Stimulated activated naive CD8-positive, alpha-beta T cell treated with anti-CD3 and anti-CD28 coated beads, Interleukin-15, Interleukin-2, amounts not matched to agents 100 U/mL and 50 U/mL, for 24 hours (primary cell): ENCODE measurements around the gene ST8SIA2.

Experiments
- ATAC-seq: fragments of 150-1000 bp; cut with Tn5 transposase; one replicate; pipeline ENCODE4 v1.10.0; 2021
- DNase-seq: peaks from one replicate; pipeline ENCODE4 v3.0.0; 2021

The ST8SIA2 gene, protein sequence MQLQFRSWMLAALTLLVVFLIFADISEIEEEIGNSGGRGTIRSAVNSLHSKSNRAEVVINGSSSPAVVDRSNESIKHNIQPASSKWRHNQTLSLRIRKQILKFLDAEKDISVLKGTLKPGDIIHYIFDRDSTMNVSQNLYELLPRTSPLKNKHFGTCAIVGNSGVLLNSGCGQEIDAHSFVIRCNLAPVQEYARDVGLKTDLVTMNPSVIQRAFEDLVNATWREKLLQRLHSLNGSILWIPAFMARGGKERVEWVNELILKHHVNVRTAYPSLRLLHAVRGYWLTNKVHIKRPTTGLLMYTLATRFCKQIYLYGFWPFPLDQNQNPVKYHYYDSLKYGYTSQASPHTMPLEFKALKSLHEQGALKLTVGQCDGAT

DNA sequence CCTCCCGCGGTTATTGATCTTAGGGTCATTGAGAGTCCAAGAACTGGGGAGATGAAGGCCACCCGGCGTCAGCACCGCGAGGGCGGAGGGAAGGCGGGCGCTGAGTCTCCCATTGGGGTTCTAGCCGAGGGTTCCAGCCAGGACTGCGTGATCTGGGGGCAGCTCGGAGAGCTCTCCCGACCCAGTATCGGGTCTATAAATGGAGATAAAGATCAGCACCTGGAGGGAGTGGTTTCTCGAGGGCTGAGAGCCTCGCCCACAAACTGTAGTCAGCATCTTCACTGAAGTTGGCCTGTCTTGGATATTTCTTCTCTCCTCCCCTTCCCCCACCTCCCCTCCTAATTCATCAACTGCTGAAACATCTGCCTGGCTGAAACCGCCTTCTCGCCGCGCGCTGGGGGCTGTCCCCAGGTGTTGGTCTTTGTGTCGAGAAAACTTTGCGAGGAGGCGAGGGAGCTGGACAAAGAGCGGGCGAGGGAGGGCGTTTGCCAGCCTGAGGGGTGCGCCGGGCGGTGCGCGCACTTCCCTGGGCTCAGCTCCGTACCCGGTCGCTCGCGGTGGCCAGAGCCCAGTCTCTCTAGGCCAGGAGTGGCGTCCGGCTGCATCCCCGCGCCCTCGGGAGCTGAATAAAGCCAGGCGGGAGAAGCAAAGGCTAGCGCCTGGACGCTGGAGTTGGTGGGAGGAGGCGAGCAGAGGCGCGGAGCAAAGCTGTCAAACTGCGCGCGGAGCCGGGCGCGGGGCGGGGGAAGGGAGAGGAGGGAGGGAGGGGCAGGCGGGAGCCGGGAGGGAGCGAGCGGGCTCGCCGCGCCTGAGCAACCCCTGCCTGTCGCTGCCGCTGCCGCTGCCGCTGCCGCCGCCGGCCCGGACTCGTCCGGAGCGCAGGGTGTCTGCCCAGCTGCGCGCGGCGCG is at the start of gene ST8SIA2:
ST8SIA2 (plus strand) TSS at position 811 of the 909 bp plus-strand sequence. CDS start 184 bp downstream, outside the sequence.
- DNase-seq, result peak; percentile 14
- ATAC-seq, result no peak

DNA sequence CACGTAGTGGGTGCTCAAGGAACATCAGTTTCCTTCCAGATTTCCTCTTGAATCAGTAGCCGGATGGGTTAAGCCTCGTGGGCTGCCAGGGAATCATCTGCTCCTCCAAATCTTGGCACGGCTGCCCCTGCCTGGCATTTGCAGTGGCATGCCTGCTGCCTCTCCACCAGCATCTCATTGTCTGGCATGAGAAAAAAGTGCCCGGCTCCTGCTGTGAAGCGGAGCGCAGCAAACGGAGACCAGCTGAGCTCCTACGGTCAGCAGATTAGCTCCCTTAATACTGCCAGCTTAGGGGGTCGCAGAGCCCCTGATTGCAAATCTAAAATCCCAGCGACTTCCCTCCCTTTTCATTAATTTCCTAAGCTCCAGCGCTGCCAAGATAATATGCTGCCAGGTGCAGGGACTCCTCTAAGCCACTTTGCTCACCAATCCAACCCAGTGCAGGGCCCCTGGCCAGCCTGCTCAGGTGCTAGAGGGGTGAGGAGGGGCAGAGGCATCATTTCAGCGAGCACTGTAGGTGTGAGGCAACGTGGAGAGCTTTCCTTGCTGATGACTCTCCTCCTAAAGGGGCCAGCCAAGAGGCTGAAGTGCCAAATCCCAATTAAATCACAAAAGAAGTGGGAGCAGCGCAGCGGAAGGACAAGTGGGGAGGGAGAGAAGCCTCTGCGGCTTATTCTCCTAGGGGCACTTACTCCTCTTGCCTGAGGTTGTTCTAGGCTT is 49.6 kb upstream of the ST8SIA2 start:
- ATAC-seq, result no peak
- DNase-seq, result no peak

DNA sequence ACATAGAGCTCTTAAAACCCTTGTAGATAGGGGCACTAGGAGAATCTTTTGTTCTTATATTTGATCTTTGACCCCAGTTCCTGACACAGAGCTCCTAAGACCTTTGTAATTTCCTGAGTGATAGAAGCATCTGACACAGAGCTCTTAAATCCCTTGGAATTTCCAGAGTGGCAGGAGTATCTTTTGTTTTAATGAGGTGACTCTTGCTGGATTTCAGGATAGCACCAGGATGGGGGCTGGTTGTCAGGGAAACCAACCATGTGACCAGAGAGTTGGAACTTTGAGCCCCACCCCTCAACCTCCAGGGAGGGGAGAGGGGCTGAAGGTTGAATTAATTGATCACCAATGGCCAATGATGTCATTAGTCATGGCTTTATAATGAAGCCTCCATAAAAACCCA is 47.6 kb upstream of the ST8SIA2 start:
- ATAC-seq (no peak), DNase-seq (no peak)

DNA sequence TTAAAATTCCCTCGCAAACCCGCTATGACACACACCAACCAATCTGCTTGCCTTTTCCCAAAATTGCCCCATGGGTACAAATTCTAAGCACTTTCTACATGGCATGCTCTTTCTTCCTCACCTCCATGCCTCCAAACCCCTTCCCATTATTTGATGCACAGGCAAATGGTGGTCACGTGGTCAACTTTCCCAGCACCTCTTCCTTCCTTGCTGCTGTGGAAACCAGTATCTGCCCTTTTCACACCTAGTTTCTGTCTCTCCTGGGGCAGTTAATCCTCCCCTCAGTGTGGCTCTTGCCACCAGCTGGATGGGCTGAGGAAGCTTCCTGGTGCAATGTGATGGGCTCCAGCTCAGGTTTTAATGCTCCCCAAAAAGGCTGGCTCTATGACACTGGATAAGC is 38.4 kb upstream of the ST8SIA2 start:
- no peak for DNase-seq
- no peak for ATAC-seq

DNA sequence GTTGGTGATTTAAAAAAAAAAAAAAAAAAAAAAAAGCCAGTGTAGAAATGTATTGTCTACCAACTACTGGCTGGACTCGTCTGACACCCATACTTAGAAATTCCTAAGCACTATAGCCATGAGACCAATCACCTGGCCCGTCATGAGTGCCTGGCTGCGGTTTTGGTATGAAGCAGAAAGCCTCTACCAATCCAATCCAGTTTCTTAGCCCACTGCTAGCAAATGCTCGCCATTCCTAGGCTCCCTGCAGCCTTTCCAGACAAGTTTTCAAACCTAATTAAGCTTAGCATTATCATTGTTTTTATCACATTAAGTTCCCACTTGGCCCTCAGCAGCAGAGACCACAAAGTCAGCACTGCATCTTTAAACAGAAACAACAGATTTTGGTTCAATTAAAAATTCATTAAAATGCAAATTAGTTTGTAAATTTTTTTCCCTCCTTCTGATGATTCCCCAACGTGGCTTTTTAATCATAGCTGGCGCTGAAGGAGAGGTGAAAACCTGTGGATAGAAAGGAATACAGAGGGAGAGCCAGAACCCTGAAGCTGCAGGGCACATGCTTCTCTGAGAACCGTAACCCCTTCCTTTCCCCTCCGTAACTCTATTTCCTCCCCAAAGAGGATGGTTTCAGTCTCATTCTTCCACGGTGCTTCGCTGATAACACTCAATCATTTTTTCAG is 32.2 kb upstream of the ST8SIA2 start:
- DNase-seq (no peak), ATAC-seq (no peak)

DNA sequence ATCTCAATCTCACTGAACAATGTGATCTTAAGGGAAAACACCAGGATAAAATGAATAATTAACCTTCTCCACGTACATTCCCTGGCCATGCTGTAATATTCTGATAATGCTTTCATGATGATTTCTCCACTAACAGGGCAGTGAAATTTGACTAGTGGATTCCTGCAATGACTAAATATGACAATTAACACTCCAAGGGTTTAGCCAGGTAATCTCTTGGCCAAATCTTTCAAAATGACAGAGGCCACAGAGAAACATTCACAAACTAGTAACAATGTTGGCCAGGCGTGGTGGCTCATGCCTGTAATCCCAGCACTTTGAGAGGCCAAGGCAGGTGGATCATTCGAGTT is 31.7 kb upstream of the ST8SIA2 start:
- DNase-seq (no peak), ATAC-seq (no peak)

DNA sequence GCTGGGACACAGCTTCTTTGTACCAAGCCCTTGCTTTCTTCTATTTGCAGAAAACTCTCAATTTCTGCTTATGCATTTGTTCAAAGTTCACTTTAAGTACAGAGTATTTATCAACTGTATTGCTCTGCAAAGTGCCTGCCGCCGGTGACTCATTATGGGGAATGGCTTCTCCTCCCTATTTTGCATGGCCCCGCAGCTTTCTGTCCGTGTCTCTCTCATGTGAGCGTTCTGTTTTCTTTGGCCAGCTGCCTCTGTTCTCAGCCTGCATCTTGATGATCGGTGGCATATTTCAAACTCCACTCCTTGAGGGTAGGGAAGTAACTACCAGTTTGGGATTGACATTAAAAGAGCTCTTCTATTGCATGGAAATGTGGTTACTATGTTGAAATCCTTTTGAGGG is 28.6 kb upstream of the ST8SIA2 start:
- DNase-seq, result no peak

DNA sequence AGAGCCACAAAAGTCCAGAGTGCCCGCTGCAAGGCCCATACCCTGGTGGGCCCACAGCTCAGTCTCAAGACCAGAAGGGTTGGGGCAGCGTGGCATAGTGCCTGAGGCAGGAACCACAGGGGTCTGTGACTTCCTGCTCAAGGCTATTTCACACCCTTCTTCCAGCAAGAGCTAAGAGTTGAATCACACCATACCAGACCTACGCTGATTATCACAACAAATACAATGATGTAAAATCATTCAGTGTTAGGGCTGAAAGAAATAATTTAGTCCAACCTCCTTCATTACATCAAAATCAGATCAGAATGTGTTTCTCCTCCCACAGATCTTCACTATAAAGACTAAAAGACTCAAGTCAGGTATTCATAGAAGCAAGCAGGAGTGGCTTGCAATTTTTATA is 27.8 kb upstream of the ST8SIA2 start:
- ATAC-seq (no peak), DNase-seq (no peak)

More for the DNA sequence above, 28.6 kb upstream of the ST8SIA2 start:
- no peak for ATAC-seq

DNA sequence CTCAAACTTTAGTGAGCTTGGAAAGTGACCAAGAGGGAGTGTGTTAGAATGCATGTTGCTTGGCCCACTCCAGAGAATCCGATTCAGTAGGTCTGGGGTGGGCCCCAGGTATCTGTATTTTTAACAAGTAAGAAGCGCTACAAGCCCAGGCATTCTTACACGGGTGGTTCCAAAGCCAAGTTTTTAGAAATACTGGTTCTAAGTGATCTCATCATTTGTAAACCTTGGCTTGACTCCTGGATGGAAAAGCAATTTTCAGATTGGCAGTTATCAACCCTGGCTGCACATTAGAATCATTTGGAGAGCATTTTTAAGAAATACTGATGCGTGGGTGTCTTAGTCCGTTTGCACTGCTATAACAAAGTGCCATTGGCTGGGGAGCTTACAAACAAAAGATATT is 27.3 kb upstream of the ST8SIA2 start:
- no peak for ATAC-seq
- DNase-seq, result no peak

DNA sequence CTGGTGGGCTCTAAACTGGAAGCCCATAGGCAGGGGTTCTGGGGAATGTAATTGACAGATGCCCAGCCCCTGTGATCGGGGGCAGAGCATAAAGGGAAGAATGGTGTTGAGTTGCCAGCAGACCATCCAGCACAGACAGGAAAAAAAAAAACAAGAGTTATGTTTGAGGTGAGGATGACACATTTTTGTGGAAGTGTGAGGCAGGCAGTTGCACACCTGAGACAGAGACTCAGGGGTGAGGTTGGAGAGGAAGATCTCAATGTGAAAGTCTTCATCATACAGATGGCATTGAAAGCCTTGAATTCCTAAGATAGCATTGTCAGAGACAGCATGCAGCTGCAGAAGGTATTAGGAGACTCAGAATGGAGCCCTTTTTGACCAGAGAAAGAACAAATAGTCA is 18.6 kb upstream of the ST8SIA2 start:
- ATAC-seq (no peak), DNase-seq (no peak)

DNA sequence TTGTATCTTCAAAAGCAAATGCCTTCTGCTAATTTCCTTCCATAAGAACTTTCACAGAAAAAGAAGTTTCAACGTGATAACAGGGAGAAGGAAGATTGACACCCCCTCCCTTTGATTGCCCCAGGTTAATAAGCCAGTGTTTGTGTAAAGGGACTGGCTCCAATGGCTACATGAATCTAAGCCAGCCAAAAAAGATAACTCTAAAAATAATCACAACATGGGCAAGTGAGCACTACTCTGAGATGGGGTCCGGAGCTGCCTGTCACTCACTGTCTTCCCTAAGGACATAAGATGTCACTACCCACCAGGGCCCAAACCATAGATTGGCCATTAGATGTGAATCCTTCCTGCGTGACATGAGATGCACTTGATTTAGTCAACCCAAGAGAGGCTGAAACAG is 17.6 kb upstream of the ST8SIA2 start:
- ATAC-seq, result no peak
- no peak for DNase-seq

DNA sequence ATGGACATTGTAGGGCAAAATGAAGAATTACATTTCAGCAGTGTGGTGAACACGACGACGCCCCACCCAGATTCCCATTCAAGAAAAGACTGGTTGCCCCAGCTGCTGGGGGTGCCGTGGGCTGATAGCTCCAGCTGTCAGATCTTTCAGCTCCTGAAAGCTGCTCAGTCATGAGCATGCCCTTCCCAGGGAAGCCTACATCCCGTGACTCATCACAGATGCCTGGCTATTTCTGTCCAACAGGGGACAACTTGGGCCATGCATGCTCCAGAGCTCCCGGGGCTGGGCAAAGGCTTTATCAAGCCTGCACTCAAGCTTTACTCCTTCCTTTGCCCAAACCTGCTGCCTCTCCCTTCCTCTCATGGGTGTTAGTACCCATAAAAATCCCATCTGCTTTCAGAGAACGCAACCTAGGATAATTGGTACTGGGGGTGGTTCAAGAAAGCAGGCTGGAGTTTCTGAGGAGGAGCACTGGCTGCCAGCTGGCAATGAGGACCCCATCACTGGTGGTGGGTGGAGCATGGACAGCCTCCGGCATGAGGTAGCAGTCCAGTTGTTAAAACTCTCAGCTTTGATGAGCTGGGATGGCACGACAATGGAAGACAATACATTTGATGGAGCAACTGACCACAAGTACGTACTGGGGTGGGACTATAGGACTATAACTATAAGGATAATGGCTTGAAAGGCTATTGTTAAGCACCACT is 16.4 kb upstream of the ST8SIA2 start:
- ATAC-seq (no peak), DNase-seq (no peak)

DNA sequence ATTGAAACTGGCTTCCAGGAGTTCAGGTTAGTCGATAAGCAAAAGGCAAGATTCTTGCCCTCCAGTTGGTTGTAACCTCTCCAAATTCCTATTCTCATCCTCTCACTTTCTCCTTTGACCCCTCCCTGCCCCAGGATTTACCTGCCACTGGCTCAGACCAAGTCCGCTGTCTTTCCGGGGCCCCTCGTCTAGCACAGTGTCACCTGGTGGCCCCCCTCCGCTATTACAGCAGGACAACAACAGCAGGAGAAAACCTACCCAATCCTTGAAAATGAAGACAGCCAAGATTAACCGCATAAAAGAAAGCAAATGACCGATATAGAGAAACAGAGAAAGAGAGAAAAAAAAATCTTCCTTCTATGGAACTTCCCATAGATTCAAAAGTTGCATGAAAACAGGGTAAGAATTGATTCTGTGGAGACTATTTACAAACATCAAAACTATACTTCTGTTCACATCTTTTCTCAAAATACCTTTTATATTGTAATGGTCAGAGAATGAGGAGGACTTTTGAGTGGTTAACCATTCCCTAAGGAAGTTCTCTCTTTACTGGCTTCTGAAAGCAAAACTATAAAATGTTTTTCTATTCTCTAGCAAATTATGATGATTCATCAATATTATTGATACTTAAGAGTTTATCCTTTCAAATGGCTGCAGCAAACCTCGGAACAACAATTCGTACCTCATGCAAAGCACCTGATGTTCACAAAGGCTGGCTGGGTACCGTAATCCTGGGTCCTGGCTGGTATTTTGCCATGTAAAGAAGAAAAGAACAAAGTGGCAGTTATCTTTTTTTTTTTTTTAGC is 10.0 kb upstream of the ST8SIA2 start:
- ATAC-seq (no peak), DNase-seq (peak; percentile 36)

DNA sequence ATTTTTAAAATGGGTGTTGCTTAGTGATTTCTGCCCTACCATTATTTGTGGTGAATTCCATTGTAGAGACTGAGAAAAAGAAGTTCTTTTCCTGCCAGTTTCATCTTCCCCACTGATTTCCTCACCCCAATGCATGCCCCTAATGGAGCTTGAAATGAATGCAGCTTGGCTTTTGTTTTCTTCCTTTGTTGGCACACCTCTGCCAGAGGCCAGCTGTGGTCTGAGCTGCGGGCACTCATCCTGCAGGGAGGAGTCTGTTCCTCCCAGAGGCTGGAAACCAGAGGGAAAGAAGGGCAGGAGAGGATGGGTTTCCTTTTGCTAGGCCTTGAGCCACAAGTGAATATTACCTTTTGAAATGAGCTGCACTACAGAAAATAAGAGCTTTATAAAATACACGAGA is 9.3 kb upstream of the ST8SIA2 start:
- DNase-seq (no peak), ATAC-seq (no peak)

DNA sequence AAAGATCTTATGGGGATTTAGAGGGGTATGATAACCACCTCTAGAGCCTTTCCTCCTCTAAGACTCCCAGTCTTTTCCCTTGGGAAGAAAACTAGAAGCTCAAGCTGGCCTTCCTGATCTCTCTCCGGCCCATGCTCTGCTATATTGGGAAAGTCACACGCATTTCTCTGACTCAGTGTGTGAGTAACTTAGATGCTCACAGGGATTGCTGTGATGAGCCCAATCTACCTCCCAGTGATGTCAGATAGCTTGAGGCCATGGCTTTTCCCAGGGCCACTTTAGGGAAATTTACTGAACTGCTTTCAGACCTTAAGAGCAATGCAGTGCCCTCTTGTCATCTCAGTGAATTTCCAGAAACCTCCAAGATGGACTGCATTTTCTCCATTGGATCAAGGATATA is 8.6 kb upstream of the ST8SIA2 start:
- DNase-seq (no peak), ATAC-seq (no peak)

DNA sequence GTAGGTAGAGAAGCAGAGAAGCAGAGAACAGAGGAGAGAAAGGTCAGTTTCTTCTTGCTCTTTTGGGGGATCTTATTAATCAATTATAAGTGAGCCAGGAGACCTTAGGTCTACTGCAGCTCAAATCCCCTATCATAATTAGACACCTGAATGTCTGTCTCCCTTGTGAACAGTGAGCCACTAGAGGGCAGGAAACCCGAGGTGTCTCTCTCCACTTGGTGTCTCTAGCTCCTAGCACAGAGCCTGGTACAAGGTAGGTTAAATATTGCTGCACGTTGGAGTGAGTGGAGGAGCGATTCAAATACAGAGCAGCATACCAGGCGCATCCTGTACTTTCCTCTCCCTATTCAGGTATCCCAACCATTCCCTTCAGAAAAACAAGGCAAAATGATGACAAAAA is 2.0 kb upstream of the ST8SIA2 start:
- peak; percentile 11 for DNase-seq
- no peak for ATAC-seq

DNA sequence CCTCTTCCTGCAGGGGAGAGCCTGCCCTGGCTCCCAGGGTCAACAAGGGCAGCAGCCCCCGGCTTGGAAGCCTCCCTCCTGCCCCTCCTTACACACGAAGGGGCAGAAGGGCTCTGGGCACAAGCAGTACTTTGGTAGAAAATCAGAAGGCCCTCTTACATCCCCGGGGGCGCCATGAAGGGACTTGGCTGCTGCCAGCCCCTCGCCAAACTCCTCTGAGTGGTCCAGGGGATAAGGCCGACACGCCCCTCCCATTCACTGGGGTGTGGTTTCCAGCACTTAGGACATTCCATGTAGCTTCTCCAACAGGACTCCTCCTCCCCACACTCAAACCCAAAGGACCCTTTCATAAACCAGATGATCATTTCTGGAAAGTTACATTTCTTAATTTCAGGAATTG is 1.2 kb upstream of the ST8SIA2 start:
- DNase-seq (no peak), ATAC-seq (no peak)

DNA sequence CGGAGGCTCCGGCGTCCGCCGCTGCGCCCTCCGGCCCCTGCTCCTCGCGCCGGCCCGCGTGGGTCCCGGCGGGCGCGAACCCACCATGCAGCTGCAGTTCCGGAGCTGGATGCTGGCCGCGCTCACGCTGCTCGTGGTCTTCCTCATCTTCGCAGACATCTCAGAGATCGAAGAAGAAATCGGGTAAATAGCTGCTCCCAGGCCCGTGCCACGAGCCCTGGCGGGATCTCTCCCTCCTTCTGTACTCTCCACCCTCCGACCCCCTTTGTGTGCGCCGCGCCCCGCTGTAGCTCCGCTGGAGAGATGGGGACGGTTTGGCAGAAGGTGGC is 263 bp downstream of the ST8SIA2 start:
- DNase-seq (no peak), ATAC-seq (no peak)

DNA sequence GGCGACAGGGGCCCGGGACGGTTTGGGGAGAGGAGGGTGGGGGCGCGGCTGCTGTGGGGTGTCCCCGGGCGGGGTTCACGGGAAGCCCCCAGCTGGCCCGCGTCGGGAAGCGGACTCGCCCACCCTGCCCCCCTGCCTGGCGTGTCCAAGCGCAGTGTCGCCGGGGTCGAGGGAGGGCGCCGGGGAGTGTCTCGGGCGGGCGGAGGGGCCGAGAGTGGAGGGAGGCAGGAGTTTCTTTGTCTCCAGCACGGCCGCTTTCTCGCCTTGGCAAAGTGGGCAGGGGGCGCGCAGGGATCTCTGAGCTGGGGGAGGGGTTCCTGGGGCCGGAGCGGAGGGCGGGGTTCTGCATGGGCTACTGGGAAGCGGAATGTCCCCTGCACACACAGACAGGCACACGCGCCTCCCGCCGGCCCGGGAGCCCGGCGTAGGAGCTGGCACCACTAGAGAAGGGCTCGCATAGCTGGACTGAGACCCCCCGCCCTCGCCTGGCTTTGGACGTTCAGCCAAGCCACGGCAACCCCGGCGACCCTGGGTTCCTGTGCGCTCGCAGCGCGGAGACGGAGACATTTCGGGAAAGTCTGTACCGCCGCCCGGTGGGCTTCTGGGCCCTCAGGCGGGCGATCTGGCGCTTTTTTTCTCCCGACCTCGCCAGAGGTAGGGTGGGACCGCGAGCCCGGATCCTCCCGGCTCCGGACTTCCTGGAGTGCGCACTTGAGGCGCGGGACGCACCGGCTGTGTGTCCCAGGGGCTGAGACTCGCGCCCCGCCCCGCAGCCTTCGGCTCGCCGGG is 822 bp downstream of the ST8SIA2 start:
- no peak for ATAC-seq
- DNase-seq, result no peak

DNA sequence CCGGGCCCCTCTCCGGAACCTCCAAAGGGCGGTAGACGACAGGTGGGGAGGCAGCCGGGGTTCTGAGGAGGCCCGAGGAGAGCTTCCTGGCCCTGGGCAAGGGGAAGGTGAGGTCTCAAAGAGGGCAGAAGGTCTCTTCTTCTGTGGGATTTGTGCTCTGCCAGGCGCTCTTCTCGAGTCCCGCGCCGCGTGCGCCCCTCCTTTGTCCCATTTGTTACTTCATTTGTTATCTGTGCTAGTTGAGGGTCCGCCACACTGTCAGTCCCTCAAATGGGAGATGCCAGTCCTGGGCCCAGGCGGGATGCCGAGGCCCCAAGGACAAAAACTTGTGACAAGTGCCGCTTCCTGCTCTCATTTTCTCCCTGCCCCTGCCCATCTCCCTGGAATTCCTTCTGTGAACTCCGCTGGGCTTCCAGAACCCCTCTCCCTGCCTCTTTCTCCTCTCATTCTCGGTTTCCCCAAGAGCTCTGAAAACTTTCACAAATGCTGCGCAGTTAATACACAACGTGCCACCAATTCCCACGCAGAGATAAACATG is 1.5 kb downstream of the ST8SIA2 start:
- DNase-seq (no peak), ATAC-seq (no peak)
